Inferior parietal cortex (tissue), 1 donor: ENCODE results near the gene GNMT.

Experiments
- DNase-seq: peaks from one replicate; pipeline ENCODE4 v3.0.0-alpha.2; 2016; ENCODE audit errors: extremely low spot score

GNMT gene

GRCh38 chr6:42960243-42961019, at the start of gene GNMT:
Gene GNMT (plus strand): TSS chr6:42960754. CDS start chr6:42960768, 14 bp downstream.
- no peak for DNase-seq

- no peak for DNase-seq
These were observed 49.2 kb upstream of the GNMT start for GRCh38 chr6:42911171-42912021.

- no peak for DNase-seq
These were observed 46.0 kb upstream of the GNMT start for GRCh38 chr6:42914546-42914945.

GRCh38 chr6:42915732-42916131, 44.8 kb upstream of the GNMT start, which contains the start of gene PTCRA:
Gene PTCRA (plus strand): TSS chr6:42916053. CDS start chr6:42916070, 17 bp downstream.
- DNase-seq: no peak

- DNase-seq: no peak
These were observed 44.3 kb upstream of the GNMT start for GRCh38 chr6:42916288-42916687.

- DNase-seq: no peak
These were observed 38.8 kb upstream of the GNMT start for GRCh38 chr6:42921801-42922200.

GRCh38 chr6:42923666-42924065, 36.9 kb upstream of the GNMT start:
- DNase-seq: no peak

- DNase-seq: no peak
These were observed 35.2 kb upstream of the GNMT start for GRCh38 chr6:42925248-42925857.

GRCh38 chr6:42928986-42929820, 31.4 kb upstream of the GNMT start, which contains the start of gene CNPY3:
Gene CNPY3 (plus strand): TSS chr6:42929480. CDS start chr6:42929571, 91 bp downstream.
- DNase-seq: peak; percentile 96

- DNase-seq: peak; percentile 37
These were observed 30.7 kb upstream of the GNMT start for GRCh38 chr6:42929821-42930360.

GRCh38 chr6:42932412-42932811, 28.1 kb upstream of the GNMT start:
- no peak for DNase-seq

GRCh38 chr6:42933205-42933604, 27.3 kb upstream of the GNMT start:
- DNase-seq: no peak

- no peak for DNase-seq
These were observed 25.2 kb upstream of the GNMT start for GRCh38 chr6:42935322-42935721.

GRCh38 chr6:42936398-42936797, 24.2 kb upstream of the GNMT start:
- DNase-seq: no peak

- no peak for DNase-seq
These were observed 22.8 kb upstream of the GNMT start for GRCh38 chr6:42937548-42938427.

- no peak for DNase-seq
These were observed 22.1 kb upstream of the GNMT start for GRCh38 chr6:42938428-42938796.

GRCh38 chr6:42938987-42939809, 21.4 kb upstream of the GNMT start:
- DNase-seq: no peak

- DNase-seq: no peak
These were observed 20.8 kb upstream of the GNMT start for GRCh38 chr6:42939810-42940167.

GRCh38 chr6:42940493-42941045, 20.0 kb upstream of the GNMT start:
- DNase-seq: no peak
